Stimulated activated CD8-positive, alpha-beta memory T cell treated with anti-CD3 and anti-CD28 coated beads, Interleukin-7, amount 100 ng/mL, for 1 hour (primary cell): ENCODE data around the gene SRGAP2.
"Not testable (repeated sequence)": the region's sequence is repeated elsewhere in the genome, so short reads cannot be mapped to it uniquely, and the experiment has no call there.

Experiments
- DNase-seq, 2 donors: peaks; one replicate each; pipeline ENCODE4 v3.0.0-alpha.2; 2020; ENCODE audit warnings: low read depth in 2 of 2

Gene SRGAP2

DNA sequence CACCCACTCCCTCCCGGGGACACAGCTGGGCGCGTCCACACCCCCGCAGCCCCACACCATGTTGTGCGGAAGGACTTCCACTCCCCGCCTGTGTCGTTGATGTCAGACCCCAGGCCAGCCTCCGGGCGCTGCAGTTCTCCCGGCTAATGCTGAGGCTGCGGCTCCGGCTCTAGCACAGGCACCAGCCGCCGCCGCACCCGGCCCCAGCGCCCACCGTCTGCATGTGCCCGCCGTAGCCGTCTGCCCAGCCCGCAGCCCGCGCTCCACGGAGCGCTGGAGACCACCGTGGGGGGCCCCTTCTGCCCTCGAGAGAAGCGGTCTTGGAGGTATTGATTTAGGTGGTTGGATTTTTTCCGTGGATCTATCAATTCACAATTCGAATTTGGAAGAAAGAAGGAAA is 2.2 kb downstream of the SRGAP2 start:
- DNase-seq, result not testable (repeated sequence)

DNA sequence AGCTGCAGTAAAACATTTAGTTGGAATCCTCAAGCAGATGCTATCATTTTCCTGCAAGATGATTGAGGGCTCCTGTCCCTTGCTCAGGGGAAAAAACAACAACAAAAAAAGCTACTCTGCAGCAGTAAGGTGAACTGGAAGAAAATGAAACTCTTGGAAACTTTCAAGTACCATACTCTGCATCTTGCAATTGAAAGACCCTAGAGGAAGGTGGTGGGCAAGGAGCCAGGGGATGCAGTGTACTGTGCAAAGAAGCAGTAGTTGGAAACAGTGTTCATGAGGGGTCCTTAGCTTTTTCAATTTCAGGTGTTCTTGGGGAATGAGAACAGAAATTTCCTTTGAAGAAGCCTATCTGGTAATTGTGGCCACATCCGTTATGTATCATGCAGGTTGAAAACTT is 7.5 kb downstream of the SRGAP2 start:
- not testable (repeated sequence) for DNase-seq

DNA sequence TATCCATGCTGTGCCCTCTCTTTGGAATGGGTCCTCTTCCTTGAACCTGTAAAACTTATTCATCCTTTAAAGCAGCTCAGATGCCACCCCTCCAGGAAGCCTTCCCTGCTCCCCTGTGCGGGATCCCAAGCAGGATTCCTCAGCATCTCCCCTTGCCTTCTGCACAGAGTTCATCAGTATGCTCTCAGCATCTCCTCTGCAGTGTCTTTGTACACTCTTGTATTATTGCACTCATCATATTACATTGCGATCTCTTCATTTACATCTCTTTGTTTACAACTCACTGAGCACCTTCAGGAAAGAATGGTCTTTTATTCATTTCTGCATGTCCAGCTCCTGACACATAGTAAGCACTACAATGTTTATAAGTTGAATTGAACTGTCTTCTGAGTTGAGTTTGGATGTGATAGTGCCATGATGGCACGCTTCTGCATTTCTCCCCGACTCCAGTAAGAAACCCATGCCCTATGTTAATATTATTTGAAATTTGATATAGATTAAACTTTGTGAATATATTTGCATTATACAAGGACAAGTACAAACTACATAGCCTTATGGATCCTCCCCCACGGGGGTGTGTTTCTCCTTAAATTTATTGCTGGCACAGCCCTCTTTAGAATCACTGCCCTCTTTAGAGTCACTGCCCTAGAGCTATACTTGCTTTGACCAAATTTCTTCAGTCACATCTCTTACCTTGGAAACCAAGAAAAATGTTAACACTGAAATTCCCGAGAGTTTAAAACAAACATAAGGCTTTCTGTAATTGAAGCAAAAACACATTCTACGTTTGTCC is 12.5 kb downstream of the SRGAP2 start:
- not testable (repeated sequence) for DNase-seq

DNA sequence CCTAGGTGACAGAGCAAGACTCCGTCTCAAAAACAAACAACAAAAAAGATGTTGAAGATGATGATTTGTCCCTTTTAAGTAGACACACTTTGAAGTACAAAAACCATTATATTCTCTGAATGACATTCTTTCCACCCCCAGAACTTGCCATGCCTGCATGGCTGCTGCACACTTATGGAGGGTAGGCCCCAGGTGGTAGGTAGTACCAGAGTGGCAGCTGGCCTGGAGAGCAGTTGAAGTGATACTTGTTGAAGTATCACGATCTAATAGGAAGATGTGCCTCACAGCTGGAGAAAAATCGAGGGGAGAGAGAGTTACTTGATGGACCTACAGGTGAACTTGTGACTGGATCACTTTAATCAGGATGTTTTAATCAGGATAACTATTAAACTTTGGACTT is 14.9 kb downstream of the SRGAP2 start:
- not testable (repeated sequence) for DNase-seq

DNA sequence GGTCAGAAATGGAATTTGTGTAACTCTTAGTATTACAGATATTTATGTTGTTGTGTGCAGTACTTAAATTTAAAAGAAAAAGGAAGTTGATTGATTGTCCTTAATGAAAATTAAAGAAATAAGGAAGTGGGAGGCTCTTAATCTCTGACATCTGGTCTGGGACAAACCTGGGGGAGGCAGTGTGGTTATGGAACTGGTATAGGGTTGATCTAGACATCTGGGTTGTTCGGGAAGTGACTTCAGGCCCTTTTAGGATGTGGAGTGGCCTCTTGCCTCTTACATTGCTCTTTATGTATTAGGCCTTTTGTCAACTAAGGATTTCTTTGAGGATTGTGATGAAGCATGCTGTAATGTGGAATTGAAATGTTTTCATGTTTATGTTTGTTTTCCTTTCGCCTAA is 15.4 kb downstream of the SRGAP2 start:
- not testable (repeated sequence) for DNase-seq

DNA sequence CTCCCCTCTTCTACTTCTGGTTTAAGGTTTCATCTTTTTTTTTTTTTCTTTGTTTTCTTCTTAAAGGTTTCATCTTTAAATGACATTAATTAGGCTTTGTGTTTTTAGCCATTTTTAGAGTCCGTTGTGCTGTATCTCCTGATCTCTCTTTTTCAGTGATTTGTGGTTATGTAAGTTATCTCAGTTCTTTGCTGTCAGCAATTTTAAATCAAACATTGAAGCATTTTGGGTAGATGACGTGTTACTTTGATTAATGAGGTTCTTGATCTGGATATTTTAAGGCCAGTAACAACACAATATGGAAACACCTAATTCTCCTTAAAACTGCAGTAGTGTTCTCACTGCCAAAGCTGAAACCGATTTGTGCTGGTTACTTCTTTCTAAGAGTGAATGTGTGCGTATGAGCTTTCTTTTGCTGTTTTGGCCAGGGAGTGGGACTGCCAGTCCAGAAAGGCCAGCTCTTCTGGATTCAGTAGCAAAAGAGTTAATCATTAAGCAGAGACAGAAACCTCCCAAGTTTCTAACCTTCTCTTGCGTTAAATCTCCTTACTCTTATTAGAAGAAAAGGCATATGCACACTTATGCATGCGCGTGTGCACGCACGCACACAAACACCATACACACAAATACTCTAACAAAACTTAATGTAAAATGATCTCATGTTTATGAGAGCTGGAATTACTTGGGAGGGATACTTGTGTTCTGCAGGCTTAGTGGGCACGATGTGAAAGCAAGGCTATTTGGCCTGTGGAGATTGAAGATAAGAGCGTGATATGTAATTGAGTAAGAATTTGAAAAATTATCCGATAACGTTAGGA is 16.4 kb downstream of the SRGAP2 start:
- DNase-seq, result not testable (repeated sequence)

DNA sequence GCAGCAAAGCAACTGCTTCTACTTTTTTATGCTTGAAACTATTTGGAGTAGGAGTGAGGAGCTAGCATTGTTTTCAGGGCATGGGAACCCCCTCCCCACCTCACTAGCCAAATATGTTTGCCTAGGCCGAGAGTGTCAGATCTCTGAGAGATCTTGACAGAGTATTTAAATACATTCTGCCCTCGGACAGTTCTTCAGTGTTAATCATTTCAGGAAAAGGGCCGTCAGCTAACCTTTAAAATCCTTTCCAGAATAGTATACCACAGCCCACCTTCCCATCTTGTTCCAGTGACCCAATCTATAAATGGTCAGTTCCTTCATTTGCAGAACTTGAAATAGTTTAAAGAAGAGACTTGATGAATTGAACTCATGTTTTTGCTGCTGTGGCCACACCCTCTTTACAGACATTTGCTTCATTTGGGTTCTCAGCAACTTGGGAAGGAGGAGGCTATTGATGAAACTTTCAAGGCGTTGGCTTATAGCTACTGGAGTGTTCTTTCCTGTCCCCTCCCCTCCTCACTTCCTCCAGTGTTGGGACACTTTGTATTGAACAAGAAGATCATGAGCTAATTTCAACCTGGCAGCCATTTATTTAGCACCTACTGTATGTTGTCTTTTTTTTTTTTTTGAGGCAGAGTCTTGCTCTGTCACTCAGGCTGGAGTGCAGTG is 17.1 kb downstream of the SRGAP2 start:
- DNase-seq, result not testable (repeated sequence)

DNA sequence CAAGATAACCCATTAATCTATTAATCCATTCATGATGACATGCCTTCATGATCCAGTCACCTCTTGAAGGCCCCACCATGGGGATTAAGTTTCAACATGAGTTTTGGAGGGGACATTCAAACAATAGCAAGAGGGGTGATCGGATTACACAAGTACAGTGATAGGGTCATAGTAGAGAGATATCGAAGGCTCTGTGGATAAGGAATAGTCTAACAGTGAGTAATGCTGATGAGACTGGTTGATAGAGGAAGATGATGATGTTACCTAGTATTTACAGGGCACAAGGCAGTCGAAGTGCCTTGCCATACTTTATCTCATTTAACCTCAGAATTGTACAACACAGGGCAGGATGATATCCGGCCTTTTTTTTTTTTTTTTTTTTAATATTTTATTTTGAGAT is 18.2 kb downstream of the SRGAP2 start:
- DNase-seq, result not testable (repeated sequence)

DNA sequence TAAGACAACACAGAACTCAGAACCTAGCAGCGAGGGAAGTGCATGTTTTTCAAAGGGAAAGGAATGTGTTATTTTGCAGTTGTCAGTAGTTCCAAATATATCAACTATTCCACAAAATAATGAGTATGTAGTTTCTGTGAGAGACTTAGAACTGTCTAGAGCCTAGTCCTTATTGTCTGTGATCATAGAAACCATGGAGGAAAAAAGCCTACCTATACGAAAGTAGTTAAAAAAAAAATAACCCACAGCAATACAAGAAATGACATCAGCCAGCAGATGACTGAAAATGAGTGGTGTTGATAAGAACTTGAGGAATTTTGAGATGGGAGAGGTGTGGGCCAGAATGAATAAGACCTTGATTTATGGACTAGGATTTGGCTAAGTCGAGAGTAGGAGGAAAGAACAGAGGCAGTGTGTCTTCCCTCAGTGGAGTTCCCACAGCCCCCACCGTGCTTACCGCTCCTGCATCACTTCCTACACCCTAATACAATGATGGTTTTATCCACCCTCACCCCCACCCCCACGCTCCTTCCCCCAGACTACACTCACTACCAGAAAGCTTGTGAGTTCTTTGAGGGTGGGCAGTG is 20.9 kb downstream of the SRGAP2 start:
- DNase-seq, result not testable (repeated sequence)

DNA sequence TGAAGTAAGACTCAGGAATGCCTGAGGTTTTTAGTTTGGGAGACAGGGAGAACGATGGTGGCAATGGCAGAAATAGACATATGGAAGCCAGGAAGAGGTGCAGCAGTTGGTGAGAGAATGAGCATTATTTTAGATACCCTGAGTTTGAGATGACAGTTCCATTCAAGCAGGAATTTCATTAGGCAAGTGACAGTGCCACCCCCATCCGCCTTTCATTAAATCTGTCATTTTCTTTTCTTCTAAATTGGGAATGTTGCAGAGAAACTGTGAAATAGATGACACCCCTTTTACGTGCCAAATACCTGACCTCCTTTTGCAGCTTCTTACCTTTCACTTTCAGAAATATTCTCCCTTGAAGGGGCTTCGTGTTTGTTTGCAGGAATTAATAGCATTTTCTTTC is 22.0 kb downstream of the SRGAP2 start:
- not testable (repeated sequence) for DNase-seq

DNA sequence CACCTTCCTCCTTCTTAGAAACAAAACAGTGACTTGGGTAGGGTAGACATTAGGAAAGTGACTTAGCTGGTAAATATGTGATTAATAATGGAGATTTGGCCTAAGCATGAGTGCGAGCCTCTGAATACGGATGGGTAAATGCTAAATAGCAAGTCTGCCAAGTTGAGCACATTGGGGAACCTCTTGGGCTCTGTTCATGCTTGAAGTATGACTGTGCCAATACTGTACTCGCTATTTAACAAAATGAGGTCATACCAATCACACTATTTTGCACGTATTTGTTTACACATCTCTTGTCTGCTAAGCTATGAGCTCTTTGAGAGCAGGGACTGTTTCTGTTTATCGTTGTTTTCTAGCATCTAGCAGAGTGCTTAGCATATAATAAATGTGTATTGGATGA is 23.5 kb downstream of the SRGAP2 start:
- not testable (repeated sequence) for DNase-seq

DNA sequence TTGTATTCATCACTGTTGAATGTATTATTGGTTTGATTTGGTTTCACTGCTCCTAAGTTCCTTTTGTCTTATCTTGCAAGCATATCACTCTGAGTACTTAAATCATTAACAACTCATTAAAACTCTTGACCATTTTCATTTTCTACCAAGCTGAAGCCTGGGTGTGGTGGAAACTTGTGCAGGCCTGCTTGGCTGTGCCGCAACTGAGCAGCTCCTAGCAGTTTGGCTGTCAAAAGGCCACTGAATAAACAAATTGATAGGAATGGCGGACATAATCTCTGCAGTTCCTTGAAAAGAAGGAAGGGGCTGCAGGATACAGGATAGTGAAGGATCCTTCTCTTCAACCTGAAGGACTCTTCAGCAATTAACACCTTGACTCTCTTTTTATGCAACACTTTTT is 25.9 kb downstream of the SRGAP2 start:
- DNase-seq, result not testable (repeated sequence)

DNA sequence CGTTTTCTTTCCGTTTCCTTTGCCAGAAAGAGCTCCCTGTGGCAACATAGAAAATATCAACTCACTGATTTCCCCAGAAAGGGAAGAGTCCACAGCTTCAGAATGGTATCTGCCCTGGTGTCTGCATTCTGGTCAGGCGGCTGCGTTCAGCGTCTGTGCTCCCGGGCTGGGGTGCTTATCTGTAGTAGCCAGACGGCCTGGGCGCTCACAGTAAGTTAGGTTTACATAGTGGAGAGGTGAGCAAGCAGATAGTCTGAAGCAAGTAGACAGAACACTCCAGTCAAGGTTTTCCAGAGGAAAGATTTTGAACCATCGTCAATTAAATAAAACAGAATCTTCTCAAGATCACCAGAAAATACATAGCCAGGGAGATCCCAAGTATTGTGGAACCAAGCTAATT is 28.6 kb downstream of the SRGAP2 start:
- not testable (repeated sequence) for DNase-seq

DNA sequence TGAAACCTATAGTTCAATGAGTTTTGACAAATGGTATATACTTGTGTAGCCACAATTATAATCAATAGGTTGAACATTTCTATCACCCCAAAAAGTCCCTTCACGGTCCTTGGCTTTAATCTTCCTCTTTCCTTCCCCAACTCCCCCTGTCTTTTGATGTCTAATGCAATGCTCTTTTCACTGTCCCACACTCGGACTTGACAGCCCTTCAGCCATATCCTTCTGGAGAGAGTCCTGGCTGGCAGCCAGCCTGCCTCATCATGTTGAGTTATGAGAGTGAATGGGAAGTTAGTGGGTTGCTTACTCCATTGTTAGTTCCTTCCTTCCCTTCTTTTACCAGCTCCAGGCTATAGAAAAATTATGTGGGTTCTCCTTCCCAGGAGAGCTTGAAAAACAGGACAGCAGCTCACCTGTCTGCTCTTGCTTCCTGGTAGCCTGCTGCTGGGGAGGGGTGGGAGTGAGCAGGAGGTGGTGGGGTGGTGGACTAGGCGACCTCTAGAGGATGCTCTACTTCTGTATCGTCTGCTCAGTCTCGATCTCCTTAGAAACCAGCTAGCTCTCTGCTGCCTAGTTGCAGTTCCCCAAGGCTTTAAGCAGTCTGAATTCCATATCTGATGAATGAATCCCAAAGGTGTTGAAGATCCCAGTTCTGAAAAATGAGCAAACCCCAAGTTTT is 29.8 kb downstream of the SRGAP2 start:
- DNase-seq, result not testable (repeated sequence)

DNA sequence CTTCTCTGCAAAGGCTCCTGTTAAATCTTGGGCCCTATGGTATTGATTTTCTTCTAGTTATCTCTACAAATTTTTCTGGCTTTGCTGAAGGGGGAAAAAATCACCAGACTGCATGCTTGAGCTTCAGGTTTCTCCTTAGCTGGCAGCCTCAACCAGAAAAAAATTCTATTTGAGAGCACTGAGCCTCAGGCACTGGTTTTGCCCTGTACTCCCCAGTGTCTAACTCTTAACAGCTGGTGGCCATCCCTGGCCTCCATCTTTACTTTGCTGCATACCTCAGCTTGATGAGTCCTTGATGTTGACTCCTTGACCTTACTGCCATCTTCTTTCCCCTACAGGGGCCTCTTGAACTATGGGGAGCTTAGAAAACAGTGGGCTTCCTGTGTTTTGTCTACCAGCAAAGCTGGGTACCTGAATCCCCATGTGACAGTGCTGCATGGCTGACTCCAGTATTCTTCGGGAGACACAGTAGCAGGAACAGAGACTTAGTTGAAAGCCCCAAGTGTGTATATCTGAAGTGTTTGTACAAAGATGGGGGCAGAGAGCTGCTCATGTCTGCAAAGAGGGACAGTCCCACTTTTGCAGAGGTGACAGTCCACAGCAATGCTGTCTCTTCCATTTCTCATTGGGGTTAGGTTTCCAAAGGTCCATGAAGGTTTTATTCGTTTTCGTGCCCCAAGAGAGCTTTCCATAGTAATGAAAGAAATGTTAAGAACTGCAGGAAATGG is 31.0 kb downstream of the SRGAP2 start:
- DNase-seq, result not testable (repeated sequence)

DNA sequence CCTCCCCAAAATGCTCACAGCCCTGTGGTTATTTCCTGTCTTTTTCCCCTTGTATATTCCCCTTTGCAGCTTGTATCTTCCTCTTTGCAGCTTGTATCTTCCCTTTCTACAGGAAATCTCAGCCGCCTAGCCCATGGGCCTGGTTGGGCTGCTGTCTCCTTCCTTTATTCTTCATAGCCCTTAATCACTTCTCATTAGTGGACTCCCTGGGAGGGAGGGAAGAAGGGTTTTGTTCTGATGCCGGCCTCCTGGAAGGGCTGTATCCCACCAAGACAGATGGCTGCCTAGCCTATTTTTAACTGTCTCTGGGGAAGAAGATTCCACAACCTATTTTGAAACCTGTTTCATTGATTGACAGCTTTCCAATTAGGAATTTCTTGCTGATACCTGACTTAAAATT is 31.8 kb downstream of the SRGAP2 start:
- DNase-seq, result not testable (repeated sequence)

DNA sequence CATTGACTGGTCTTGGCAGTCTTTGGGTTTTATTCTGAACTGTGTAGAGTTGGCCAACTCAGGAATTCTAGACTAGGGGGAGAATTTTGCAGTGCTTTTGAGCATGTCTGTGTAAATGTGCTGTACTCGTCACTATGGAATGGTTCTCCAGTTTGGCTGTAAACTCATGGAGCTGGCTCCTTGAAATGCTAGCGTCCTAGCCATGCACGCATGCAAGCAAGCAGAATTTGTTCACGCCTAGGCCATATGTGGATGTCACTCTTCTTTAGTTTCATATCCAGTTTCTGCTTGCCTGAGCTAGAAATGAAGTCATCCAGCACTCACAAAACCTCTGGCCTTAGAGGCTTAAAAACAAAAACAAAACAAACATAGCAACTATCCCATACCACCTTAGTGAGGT is 36.9 kb downstream of the SRGAP2 start:
- DNase-seq, result not testable (repeated sequence)

DNA sequence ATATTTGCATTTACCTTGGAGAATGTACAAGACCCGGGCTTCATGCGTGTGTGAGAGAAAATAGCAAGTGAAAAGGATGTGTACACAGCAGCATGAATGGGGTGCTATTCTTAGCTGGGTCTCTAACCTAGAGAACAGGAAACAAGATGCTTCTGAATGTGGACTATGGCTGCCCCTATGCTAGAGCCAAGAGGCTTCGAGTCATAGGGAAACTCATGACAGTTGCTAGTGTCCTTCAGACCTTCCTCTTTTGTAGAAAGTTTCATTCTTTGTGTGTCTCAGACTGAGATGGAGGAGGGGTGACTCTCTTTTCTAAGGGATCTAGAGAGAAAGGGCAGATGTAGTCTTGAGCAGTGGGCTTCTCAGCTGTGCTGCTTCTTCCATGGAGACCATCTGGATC is 40.0 kb downstream of the SRGAP2 start:
- DNase-seq, result not testable (repeated sequence)

DNA sequence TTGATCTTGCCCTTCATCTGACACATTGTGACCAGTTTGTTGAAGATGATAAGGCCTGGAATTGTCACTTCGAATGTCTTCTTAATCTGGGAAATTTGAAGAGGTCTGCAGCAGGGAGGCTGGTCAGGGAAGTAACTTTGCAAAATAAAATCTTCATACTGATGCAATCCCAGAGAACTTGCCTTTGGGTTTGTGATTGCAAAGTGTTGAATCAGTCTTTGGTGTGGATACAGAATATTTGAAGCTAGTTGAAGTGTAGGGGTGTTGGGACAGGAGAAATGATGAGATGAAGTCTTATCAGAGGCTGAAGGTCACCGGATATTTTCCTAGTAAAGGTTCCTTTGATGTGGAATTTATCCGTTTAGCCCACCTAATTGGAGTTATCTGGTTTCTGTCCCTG is 42.1 kb downstream of the SRGAP2 start:
- not testable (repeated sequence) for DNase-seq

DNA sequence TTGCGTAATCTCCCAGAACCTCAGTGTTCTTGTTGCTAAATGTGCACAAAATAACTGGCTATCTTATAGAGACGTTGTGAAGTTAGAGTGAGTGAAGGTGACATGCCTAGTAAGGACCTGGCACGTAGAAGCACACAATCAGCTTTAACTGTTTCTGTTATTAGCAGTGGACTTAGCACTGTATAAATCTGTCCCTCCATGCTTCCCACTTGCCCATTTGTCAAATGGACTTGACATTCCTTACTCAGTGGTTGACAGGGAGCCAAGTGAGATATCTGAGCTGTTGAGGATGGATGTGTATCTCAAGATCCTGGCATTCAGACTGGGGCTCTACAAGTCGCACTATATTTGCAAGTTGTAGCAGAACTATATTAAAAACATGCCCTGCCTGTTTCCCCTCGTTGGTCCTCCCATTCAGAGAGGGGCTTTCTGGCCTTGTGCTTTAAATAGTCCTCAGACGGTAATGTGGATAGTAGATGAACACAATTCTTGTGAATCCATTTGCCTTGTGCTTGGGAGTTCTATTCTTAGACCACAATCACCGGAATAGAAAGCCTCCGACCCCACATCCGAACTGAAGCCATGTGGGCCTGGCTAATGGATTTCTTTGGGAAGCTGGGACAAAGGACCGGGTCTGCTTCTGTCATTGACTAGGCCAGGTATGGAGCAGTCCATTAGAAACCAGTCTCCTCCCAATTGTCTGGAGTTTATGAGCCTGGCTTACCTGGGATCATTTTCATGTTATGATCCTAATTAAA is 43.0 kb downstream of the SRGAP2 start:
- DNase-seq, result not testable (repeated sequence)
